NCI-H226 (cell line): Measurements from ENCODE around the gene DCLK3.
A peak's percentile ranks its signal among the peaks of the same experiment; 100 is the strongest.

Experiments
- DNase-seq: peaks from one replicate; pipeline ENCODE4 v3.0.0-alpha.2; 2015

DCLK3 gene

GRCh38 chr3:36705015-36705414, 59.3 kb downstream of the DCLK3 start:
- DNase-seq, result no peak

- no peak for DNase-seq
Observed at GRCh38 chr3:36704280-36704679, 60.1 kb downstream of the DCLK3 start.

- DNase-seq, result no peak
Observed at GRCh38 chr3:36701249-36701572, 63.1 kb downstream of the DCLK3 start.

GRCh38 chr3:36700537-36701248, 63.7 kb downstream of the DCLK3 start:
- DNase-seq, result peak; percentile 55

- no peak for DNase-seq
Observed at GRCh38 chr3:36698314-36698713, 66.0 kb downstream of the DCLK3 start.

GRCh38 chr3:36697229-36698001, 66.9 kb downstream of the DCLK3 start:
- no peak for DNase-seq

GRCh38 chr3:36696799-36697198, 67.6 kb downstream of the DCLK3 start:
- no peak for DNase-seq

- DNase-seq, result peak; percentile 75
Observed at GRCh38 chr3:36695769-36696137, 68.6 kb downstream of the DCLK3 start.

GRCh38 chr3:36695113-36695768, 69.1 kb downstream of the DCLK3 start:
- DNase-seq, result peak; percentile 6

- no peak for DNase-seq
Observed at GRCh38 chr3:36693670-36694069, 70.7 kb downstream of the DCLK3 start.

- no peak for DNase-seq
Observed at GRCh38 chr3:36689560-36689959, 74.8 kb downstream of the DCLK3 start.

- no peak for DNase-seq
Observed at GRCh38 chr3:36688815-36689214, 75.5 kb downstream of the DCLK3 start.

- DNase-seq, result no peak
Observed at GRCh38 chr3:36686516-36686915, 77.8 kb downstream of the DCLK3 start.

- no peak for DNase-seq
Observed at GRCh38 chr3:36681867-36682266, 82.5 kb downstream of the DCLK3 start.

- DNase-seq, result no peak
Observed at GRCh38 chr3:36680952-36681351, 83.4 kb downstream of the DCLK3 start.

- DNase-seq, result peak; percentile 77
Observed at GRCh38 chr3:36679384-36680200, 84.8 kb downstream of the DCLK3 start.

GRCh38 chr3:36678216-36679013, 85.9 kb downstream of the DCLK3 start:
- peak; percentile 83 for DNase-seq

- DNase-seq, result peak; percentile 96
Observed at GRCh38 chr3:36677331-36678007, 86.9 kb downstream of the DCLK3 start.

- DNase-seq, result no peak
Observed at GRCh38 chr3:36674816-36675215, 89.5 kb downstream of the DCLK3 start.

GRCh38 chr3:36669764-36670163, 94.6 kb downstream of the DCLK3 start:
- DNase-seq, result no peak

- no peak for DNase-seq
Observed at GRCh38 chr3:36666166-36666565, 98.2 kb downstream of the DCLK3 start.
